GM21447 (cell line): ENCODE data around the gene CACNA2D3.

Source experiments
- ATAC-seq: cut with Tn5 transposase; IDR thresholded peaks from one replicate; pipeline ENCODE4 v1.9.1; 2021; ENCODE audit not compliant: unreplicated experiment

Gene CACNA2D3

GRCh38 chr3:54324103-54324502 lies 201.8 kb downstream of the CACNA2D3 start:
- ATAC-seq, result no peak

GRCh38 chr3:54326951-54327350 lies 204.6 kb downstream of the CACNA2D3 start:
- no peak for ATAC-seq

- ATAC-seq, result no peak
These were observed 209.0 kb downstream of the CACNA2D3 start for GRCh38 chr3:54331341-54331740.

- no peak for ATAC-seq
These were observed 215.5 kb downstream of the CACNA2D3 start for GRCh38 chr3:54337846-54338245.

GRCh38 chr3:54339608-54340007 lies 217.3 kb downstream of the CACNA2D3 start:
- no peak for ATAC-seq

GRCh38 chr3:54341811-54342210 lies 219.5 kb downstream of the CACNA2D3 start:
- no peak for ATAC-seq

GRCh38 chr3:54342676-54343075 lies 220.3 kb downstream of the CACNA2D3 start:
- no peak for ATAC-seq

GRCh38 chr3:54343495-54343894 lies 221.1 kb downstream of the CACNA2D3 start:
- ATAC-seq, result no peak

GRCh38 chr3:54344601-54345231 lies 222.4 kb downstream of the CACNA2D3 start:
- ATAC-seq, result no peak

GRCh38 chr3:54345847-54346375 lies 223.6 kb downstream of the CACNA2D3 start:
- no peak for ATAC-seq

- no peak for ATAC-seq
These were observed 224.7 kb downstream of the CACNA2D3 start for GRCh38 chr3:54347060-54347459.

GRCh38 chr3:54347933-54348332 lies 225.6 kb downstream of the CACNA2D3 start:
- ATAC-seq, result no peak

- ATAC-seq, result no peak
These were observed 226.9 kb downstream of the CACNA2D3 start for GRCh38 chr3:54349231-54349652.

GRCh38 chr3:54349691-54350090 lies 227.3 kb downstream of the CACNA2D3 start:
- no peak for ATAC-seq

GRCh38 chr3:54353546-54353945 lies 231.2 kb downstream of the CACNA2D3 start:
- ATAC-seq, result no peak

- ATAC-seq, result no peak
These were observed 231.6 kb downstream of the CACNA2D3 start for GRCh38 chr3:54353946-54354345.

GRCh38 chr3:54355800-54356199 lies 233.4 kb downstream of the CACNA2D3 start:
- no peak for ATAC-seq

- no peak for ATAC-seq
These were observed 234.1 kb downstream of the CACNA2D3 start for GRCh38 chr3:54356261-54357045.

GRCh38 chr3:54357301-54357700 lies 234.9 kb downstream of the CACNA2D3 start:
- no peak for ATAC-seq

- no peak for ATAC-seq
These were observed 236.0 kb downstream of the CACNA2D3 start for GRCh38 chr3:54358316-54358715.

- no peak for ATAC-seq
These were observed 236.8 kb downstream of the CACNA2D3 start for GRCh38 chr3:54358969-54359694.

- no peak for ATAC-seq
These were observed 238.0 kb downstream of the CACNA2D3 start for GRCh38 chr3:54360320-54360719.
